CD14-positive monocyte (primary cell): Measurements from ENCODE around the gene POGZ. TPM values are rescaled to one million over a fixed set of nuclear protein-coding genes. Genes with fewer than 3 reads are reported as not detected.
A peak's percentile ranks its signal among the peaks of the same experiment; 100 is the strongest.

ENCODE experiments used
- DNase-seq, 3 donors: peaks; one replicate each; pipeline ENCODE4 v3.0.0-alpha.2; 2011 to 2022
- H2AFZ ChIP-seq: 2 replicates; pipeline ENCODE4 v1.6.0; 2012; ENCODE audit warnings: mild to moderate bottlenecking, low read depth, low read length, inconsistent platforms; ENCODE audit not compliant: insufficient read depth, poor library complexity, severe bottlenecking
- H3K27ac ChIP-seq, 2 donors: 1 replicate in 1 of 2; 2 replicates in 1 of 2; pipeline ENCODE4 v1.5.1; 2012 to 2013; ENCODE audit warnings: low read length in 2 of 2, control low read depth in 1 of 2, inconsistent platforms in 1 of 2, low read depth in 1 of 2, mild to moderate bottlenecking in 1 of 2
- H3K27me3 ChIP-seq, 2 donors: one replicate each; pipeline versions ENCODE4 v1.6.0 to v1.6.1; 2011 to 2013; ENCODE audit warnings: low read length in 2 of 2; ENCODE audit not compliant: control insufficient read depth in 2 of 2, insufficient read depth in 2 of 2
- H3K36me3 ChIP-seq, 2 donors: replicated peaks in 1 of 2; 1 replicate in 1 of 2; 2 replicates in 1 of 2; pipeline versions ENCODE4 v1.5.1 to v1.6.1; 2012 to 2013; ENCODE audit warnings: low read length in 2 of 2, control low read depth in 1 of 2, inconsistent platforms in 1 of 2, mild to moderate bottlenecking in 1 of 2; ENCODE audit not compliant: insufficient read depth in 2 of 2, control insufficient read depth in 1 of 2
- H3K4me1 ChIP-seq, 2 donors: 1 replicate in 1 of 2; 2 replicates in 1 of 2; pipeline versions ENCODE4 v1.5.1 to v1.6.1; 2012 to 2013; ENCODE audit warnings: low read length in 2 of 2, control low read depth in 1 of 2, inconsistent platforms in 1 of 2, mild to moderate bottlenecking in 1 of 2, moderate library complexity in 1 of 2; ENCODE audit not compliant: insufficient read depth in 2 of 2, control insufficient read depth in 1 of 2
- H3K4me2 ChIP-seq: replicated peaks from 2 replicates; pipeline ENCODE3; 2012; ENCODE audit warnings: low read length, moderate library complexity, mild to moderate bottlenecking; ENCODE audit not compliant: poor library complexity, severe bottlenecking; ENCODE audit errors: extremely low read depth
- H3K4me3 ChIP-seq, 3 experiments: fragments of 200-600 bp in 1 of 3; sonication (generic) in 1 of 3; replicated peaks in 1 of 3; 1 replicate in 2 of 3; 2 replicates in 1 of 3; pipeline ENCODE4 v1.5.1; 2011 to 2013; ENCODE audit warnings: low read length in 3 of 3, mild to moderate bottlenecking in 3 of 3, control low read depth in 2 of 3, low read depth in 2 of 3, inconsistent platforms in 1 of 3, moderate library complexity in 1 of 3
- H3K79me2 ChIP-seq: 2 replicates; pipeline ENCODE4 v1.6.0; 2012; ENCODE audit warnings: mild to moderate bottlenecking, control low read depth, inconsistent platforms, low read length, moderate library complexity; ENCODE audit not compliant: insufficient read depth
- H3K9ac ChIP-seq: 2 replicates; pipeline ENCODE4 v1.6.0; 2017; ENCODE audit warnings: low read length, mild to moderate bottlenecking; ENCODE audit not compliant: insufficient read depth, poor library complexity, severe bottlenecking
- H3K9me3 ChIP-seq, 2 donors: replicated peaks in 1 of 2; 1 replicate in 1 of 2; 2 replicates in 1 of 2; pipeline versions ENCODE4 v1.5.1 to v1.6.1; 2012 to 2013; ENCODE audit warnings: low read length in 2 of 2, control low read depth in 1 of 2; ENCODE audit not compliant: control insufficient read depth in 1 of 2, insufficient read depth in 1 of 2
- H4K20me1 ChIP-seq: 2 replicates; pipeline ENCODE4 v1.6.0; 2012; ENCODE audit warnings: mild to moderate bottlenecking, low read length, control low read depth, moderate library complexity; ENCODE audit not compliant: insufficient read depth
- H3K27ac Mint-ChIP-seq, 7 donors: one replicate each; pipeline ENCODE4 v1.8.0; 2020; ENCODE audit warnings: mild to moderate bottlenecking in 7 of 7, mixed read lengths in 7 of 7, moderate library complexity in 6 of 7, inconsistent platforms in 2 of 7
- H3K27me3 Mint-ChIP-seq, 3 donors: one replicate each; pipeline ENCODE4 v1.8.0; 2021 to 2022; ENCODE audit warnings: low read depth in 3 of 3, mild to moderate bottlenecking in 3 of 3, mixed read lengths in 3 of 3, moderate library complexity in 3 of 3, inconsistent platforms in 1 of 3
- H3K36me3 Mint-ChIP-seq, 2 donors: one replicate each; pipeline ENCODE4 v1.8.0; 2020; ENCODE audit warnings: mixed read lengths in 2 of 2, inconsistent platforms in 1 of 2, mild to moderate bottlenecking in 1 of 2
- H3K4me1 Mint-ChIP-seq: one replicate; pipeline ENCODE4 v1.8.0; 2020; ENCODE audit warnings: mild to moderate bottlenecking, mixed read lengths
- H3K4me3 Mint-ChIP-seq, 2 donors: one replicate each; pipeline ENCODE4 v1.8.0; 2020; ENCODE audit warnings: mild to moderate bottlenecking in 2 of 2, mixed read lengths in 2 of 2, moderate library complexity in 1 of 2
- H3K9me3 Mint-ChIP-seq, 7 donors: one replicate each; pipeline ENCODE4 v1.8.0; 2020 to 2022; ENCODE audit warnings: mixed read lengths in 7 of 7, mild to moderate bottlenecking in 6 of 7, moderate library complexity in 6 of 7, inconsistent platforms in 2 of 7
- WGBS: methylation state at CpG from one replicate; pipeline ENCODE4 v1.1.5; 2013; ENCODE audit warnings: missing lambda C conversion rate; ENCODE audit not compliant: insufficient coverage; 5-methylcytosine and 5-hydroxymethylcytosine counted together
- intact Hi-C, 2 donors: fragments of 100-400 bp; cut with micrococcal nuclease; formaldehyde crosslinking; loops; one replicate each; pipeline versions ENCODE4 v1.15.0 to v1.15.1; 2023
- polyA plus RNA-seq, 3 donors: library from polyadenylated mRNA; depleted of rRNA in 1 of 3; unstranded in 2 of 3; stranded (reverse) in 1 of 3; fragments of 300-500 nt in 2 of 3; fragments of >200 nt in 1 of 3; fragmentation: Illumina TruSeq in 2 of 3; gene quantifications; 1 replicate in 2 of 3; 2 replicates in 1 of 3; pipeline ENCODE4 v1.2.3, GENCODE V29; 2012 to 2021
- TF ChIP-seq, protein P1 (sequence below): fragments of 200-600 bp; IDR thresholded peaks from one replicate; pipeline ENCODE4 v1.8.0; 2022; ENCODE audit warnings: antibody characterized with exemption, mild to moderate bottlenecking

POGZ gene
- polyA plus RNA-seq, 3 donors = 0.75 to 41.7 (median 1.8) TPM

- Histone ChIP-seq H4K20me1 (no peaks in the 10 kb centered on the region), H3K27ac (no peak overlapping the region), H3K27me3 (peaks cover 0 to 16% of the 10 kb centered on the region in 2 donors), H3K4me1 (no peaks in the 10 kb centered on the region), H2AFZ (no peak overlapping the region), H3K4me3 (no peak overlapping the region), H3K36me3 (no peaks in the 10 kb centered on the region), H3K9ac (no peak overlapping the region), H3K9me3 (no peaks in the 10 kb centered on the region), H3K4me2 (no peak overlapping the region), H3K79me2 (no peaks in the 10 kb centered on the region)
- Mint-ChIP-seq H3K27me3 (peaks cover 10 to 17% (median 15%) of the 10 kb centered on the region in 3 donors), H3K27ac (no peak overlapping the region), H3K9me3 (no peaks in the 10 kb centered on the region), H3K4me3 (no peak overlapping the region), H3K4me1 (no peaks in the 10 kb centered on the region), H3K36me3 (no peaks in the 10 kb centered on the region)
- no peak for DNase-seq
- TF ChIP-seq, protein P1, sequence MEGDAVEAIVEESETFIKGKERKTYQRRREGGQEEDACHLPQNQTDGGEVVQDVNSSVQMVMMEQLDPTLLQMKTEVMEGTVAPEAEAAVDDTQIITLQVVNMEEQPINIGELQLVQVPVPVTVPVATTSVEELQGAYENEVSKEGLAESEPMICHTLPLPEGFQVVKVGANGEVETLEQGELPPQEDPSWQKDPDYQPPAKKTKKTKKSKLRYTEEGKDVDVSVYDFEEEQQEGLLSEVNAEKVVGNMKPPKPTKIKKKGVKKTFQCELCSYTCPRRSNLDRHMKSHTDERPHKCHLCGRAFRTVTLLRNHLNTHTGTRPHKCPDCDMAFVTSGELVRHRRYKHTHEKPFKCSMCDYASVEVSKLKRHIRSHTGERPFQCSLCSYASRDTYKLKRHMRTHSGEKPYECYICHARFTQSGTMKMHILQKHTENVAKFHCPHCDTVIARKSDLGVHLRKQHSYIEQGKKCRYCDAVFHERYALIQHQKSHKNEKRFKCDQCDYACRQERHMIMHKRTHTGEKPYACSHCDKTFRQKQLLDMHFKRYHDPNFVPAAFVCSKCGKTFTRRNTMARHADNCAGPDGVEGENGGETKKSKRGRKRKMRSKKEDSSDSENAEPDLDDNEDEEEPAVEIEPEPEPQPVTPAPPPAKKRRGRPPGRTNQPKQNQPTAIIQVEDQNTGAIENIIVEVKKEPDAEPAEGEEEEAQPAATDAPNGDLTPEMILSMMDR = no peak
- intact Hi-C loops = loop anchor here in 1 of 2 donors (10.0 kb wide), 1 partner anchor 180 kb away; the partner anchor contains the start of gene ZNF687
- no CpG with 5 or more reads among the region's 1 CpG for WGBS
Measured at GRCh38 chr1:151465026-151465425, 5.7 kb upstream of the POGZ start.

DNA sequence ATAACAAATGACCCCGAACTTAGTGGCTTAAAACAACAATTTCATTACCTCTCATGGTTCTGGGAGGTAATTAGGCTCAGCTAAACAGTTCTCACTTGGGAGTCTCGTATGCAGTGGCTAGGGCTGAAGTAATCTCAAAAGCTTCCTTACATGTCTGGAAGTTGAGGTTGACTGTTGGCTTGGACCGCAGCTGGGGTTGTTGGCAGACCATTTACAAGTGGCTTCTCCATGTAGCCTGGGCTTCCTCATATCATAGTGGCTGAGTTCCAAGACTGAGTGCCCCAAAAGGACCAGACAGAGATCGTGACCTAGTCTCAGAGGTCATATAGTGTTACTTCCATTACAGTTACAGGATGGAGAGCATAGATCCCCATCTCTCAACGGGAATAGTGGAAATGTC lies 2.4 kb upstream of the POGZ start:
- H3K4me1 Mint-ChIP-seq = peaks cover 10% of the 10 kb centered on the region
- TF ChIP-seq, protein P1 = no peak
- WGBS = 60% methylated on average over 1 of the region's 5 CpGs
- no peak overlapping the region for H3K27ac Mint-ChIP-seq
- H3K4me3 Mint-ChIP-seq = no peak overlapping the region
- H3K27ac ChIP-seq = no peak overlapping the region
- H2AFZ ChIP-seq = no peak overlapping the region
- H3K9ac ChIP-seq = no peak overlapping the region
- H3K4me2 ChIP-seq = no peak overlapping the region
- intact Hi-C loops = loop anchor here in 1 of 2 donors (10.0 kb wide), 1 partner anchor 177 kb away; the partner anchor contains the start of gene ZNF687
- H3K27me3 ChIP-seq = peaks cover 0 to 16% of the 10 kb centered on the region in 2 donors
- H3K4me1 ChIP-seq = peaks cover 17 to 18% of the 10 kb centered on the region in 2 donors
- H3K79me2 ChIP-seq = peaks cover 17% of the 10 kb centered on the region
- H3K4me3 ChIP-seq = no peak overlapping the region
- H4K20me1 ChIP-seq = peaks cover 5% of the 10 kb centered on the region
- H3K9me3 ChIP-seq = no peaks in the 10 kb centered on the region
- DNase-seq = peak in 1 of 3 donors; percentile 4
- H3K36me3 ChIP-seq = no peaks in the 10 kb centered on the region
- no peaks in the 10 kb centered on the region for H3K9me3 Mint-ChIP-seq
- peaks cover 0 to 2% of the 10 kb centered on the region in 2 donors for H3K36me3 Mint-ChIP-seq
- H3K27me3 Mint-ChIP-seq = peaks cover 8 to 17% (median 13%) of the 10 kb centered on the region in 3 donors
